Activated T-helper 17 cell treated with anti-CD3 and anti-CD28 coated beads, Interleukin-2, amount 50 U/mL, for 72 hours (primary cell): ENCODE data around the gene C5orf46. TPM values are rescaled to one million over a fixed set of nuclear protein-coding genes. Genes with fewer than 3 reads are reported as not detected.
"Not testable (repeated sequence)": the region's sequence is repeated elsewhere in the genome, so short reads cannot be mapped to it uniquely, and the experiment has no call there.

Experiments used
- ATAC-seq: fragments of 150-1000 bp; cut with Tn5 transposase; replicated peaks from 2 replicates; pipeline ENCODE4 v1.10.0; 2021; ENCODE audit warnings: mild to moderate bottlenecking, moderate library complexity
- H3K27ac Mint-ChIP-seq: one replicate; pipeline ENCODE4 v1.8.0; 2022; ENCODE audit warnings: mixed read lengths
- H3K27me3 Mint-ChIP-seq: one replicate; pipeline ENCODE4 v1.8.0; 2022; ENCODE audit warnings: mixed read lengths
- H3K36me3 Mint-ChIP-seq: one replicate; pipeline ENCODE4 v1.8.0; 2022; ENCODE audit warnings: low read depth, mild to moderate bottlenecking, mixed read lengths
- H3K4me1 Mint-ChIP-seq: one replicate; pipeline ENCODE4 v1.8.0; 2022; ENCODE audit warnings: mixed read lengths
- H3K4me3 Mint-ChIP-seq: one replicate; pipeline ENCODE4 v1.8.0; 2022; ENCODE audit warnings: mild to moderate bottlenecking, mixed read lengths
- H3K9me3 Mint-ChIP-seq: one replicate; pipeline ENCODE4 v1.8.0; 2022; ENCODE audit warnings: mixed read lengths
- total RNA-seq, 2 donors: library from RNA; stranded (reverse); gene quantifications; one replicate each; pipeline ENCODE4 v1.2.3, GENCODE V29; 2022

Gene C5orf46
- total RNA-seq, 2 donors from 2014 or later, result not detected

- no peak within 1 kb of the TSS for H3K4me3 Mint-ChIP-seq
- no peaks in the 10 kb centered on the region for H3K9me3 Mint-ChIP-seq
- H3K27ac Mint-ChIP-seq, result no peak within 1 kb of the TSS
- no peaks in the 10 kb centered on the region for H3K36me3 Mint-ChIP-seq
- no peaks in the 10 kb centered on the region for H3K4me1 Mint-ChIP-seq
- no peak for ATAC-seq
- H3K27me3 Mint-ChIP-seq, result peaks cover 9% of the 10 kb centered on the region
Observed at GRCh38 chr5:147878066-147878759, 28.1 kb downstream of the C5orf46 start, which contains the start of gene SCGB3A2. SCGB3A2 (plus strand) TSS chr5:147878711; CDS start chr5:147878804, 93 bp downstream.

DNA sequence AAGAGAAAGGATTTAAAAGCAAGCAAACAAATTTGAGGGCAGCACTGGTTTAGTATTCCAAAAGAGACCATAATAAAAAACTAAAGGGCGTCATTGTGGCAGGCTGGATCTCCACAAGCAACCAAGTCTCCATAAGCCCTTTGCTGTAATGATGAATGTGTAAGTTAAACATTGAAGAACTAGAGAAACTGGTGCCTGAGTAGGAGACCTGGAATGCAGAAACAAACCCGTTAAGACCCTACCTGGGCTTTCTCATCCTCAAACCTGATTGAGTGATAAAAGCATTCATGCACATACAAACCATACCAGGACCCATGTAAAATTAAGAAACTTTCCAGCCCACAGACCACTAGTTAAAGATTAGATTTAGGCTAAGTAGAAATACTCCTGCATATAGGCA, 29.7 kb downstream of the C5orf46 start:
- H3K36me3 Mint-ChIP-seq, result no peaks in the 10 kb centered on the region
- H3K9me3 Mint-ChIP-seq, result no peaks in the 10 kb centered on the region
- H3K4me3 Mint-ChIP-seq, result no peak overlapping the region
- H3K27ac Mint-ChIP-seq, result no peak overlapping the region
- H3K27me3 Mint-ChIP-seq, result peaks cover 9% of the 10 kb centered on the region
- ATAC-seq, result no peak
- H3K4me1 Mint-ChIP-seq, result no peaks in the 10 kb centered on the region

GRCh38 chr5:147876141-147876540, 30.2 kb downstream of the C5orf46 start:
- Mint-ChIP-seq H3K36me3 (no peaks in the 10 kb centered on the region), H3K9me3 (no peaks in the 10 kb centered on the region), H3K4me3 (no peak overlapping the region), H3K4me1 (no peaks in the 10 kb centered on the region), H3K27me3 (peaks cover 9% of the 10 kb centered on the region), H3K27ac (no peak overlapping the region)
- no peak for ATAC-seq

- Mint-ChIP-seq H3K4me3 (no peak overlapping the region), H3K36me3 (no peaks in the 10 kb centered on the region), H3K4me1 (no peaks in the 10 kb centered on the region), H3K9me3 (no peaks in the 10 kb centered on the region), H3K27ac (no peak overlapping the region), H3K27me3 (peaks cover 5% of the 10 kb centered on the region)
- no peak for ATAC-seq
Observed at GRCh38 chr5:147874910-147875367, 31.4 kb downstream of the C5orf46 start.

DNA sequence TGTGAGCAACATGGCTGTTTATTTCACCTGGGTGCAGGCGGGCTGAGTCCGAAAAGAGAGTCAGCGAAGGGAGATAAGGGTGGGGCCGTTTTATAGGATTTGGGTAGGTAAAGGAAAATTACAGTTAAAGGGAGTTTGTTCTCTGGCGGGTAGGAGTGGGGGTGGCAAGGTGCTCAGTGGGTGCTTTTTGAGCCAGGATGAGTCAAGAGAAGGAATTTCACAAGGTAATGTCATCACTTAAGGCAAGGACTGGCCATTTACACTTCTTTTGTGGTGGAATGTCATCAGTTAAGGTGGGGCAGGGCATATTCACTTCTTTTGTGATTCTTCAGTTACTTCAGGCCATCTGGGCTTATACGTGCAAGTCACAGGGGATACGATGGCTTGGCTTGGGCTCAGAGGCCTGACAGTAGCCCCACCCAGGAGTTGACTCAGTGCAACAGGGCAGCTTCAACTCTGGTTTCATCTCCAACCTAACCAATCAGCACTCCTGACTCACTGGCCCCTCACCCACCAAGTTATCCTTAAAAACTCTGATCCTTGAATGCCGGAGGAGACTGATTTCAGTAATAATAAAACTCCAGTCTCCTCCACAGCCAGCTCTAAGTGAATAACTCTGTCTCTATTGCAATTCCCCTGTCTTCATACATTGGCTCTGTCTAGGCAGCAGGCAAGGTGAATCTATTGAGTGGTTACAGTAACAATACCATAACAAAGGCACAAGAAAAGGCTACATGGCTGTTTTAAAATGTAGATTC, 32.0 kb downstream of the C5orf46 start:
- not testable (repeated sequence) for H3K4me3 Mint-ChIP-seq, H3K9me3 Mint-ChIP-seq, ATAC-seq, H3K27me3 Mint-ChIP-seq, H3K4me1 Mint-ChIP-seq, H3K27ac Mint-ChIP-seq, H3K36me3 Mint-ChIP-seq

- not testable (repeated sequence) for H3K27me3 Mint-ChIP-seq, H3K4me1 Mint-ChIP-seq, H3K9me3 Mint-ChIP-seq, H3K27ac Mint-ChIP-seq, H3K4me3 Mint-ChIP-seq, H3K36me3 Mint-ChIP-seq, ATAC-seq
Observed at GRCh38 chr5:147872744-147873435, 33.4 kb downstream of the C5orf46 start.

- not testable (repeated sequence) for H3K27ac Mint-ChIP-seq, H3K36me3 Mint-ChIP-seq, H3K4me3 Mint-ChIP-seq, H3K27me3 Mint-ChIP-seq, ATAC-seq, H3K9me3 Mint-ChIP-seq, H3K4me1 Mint-ChIP-seq
Observed at GRCh38 chr5:147871980-147872549, 34.3 kb downstream of the C5orf46 start.

DNA sequence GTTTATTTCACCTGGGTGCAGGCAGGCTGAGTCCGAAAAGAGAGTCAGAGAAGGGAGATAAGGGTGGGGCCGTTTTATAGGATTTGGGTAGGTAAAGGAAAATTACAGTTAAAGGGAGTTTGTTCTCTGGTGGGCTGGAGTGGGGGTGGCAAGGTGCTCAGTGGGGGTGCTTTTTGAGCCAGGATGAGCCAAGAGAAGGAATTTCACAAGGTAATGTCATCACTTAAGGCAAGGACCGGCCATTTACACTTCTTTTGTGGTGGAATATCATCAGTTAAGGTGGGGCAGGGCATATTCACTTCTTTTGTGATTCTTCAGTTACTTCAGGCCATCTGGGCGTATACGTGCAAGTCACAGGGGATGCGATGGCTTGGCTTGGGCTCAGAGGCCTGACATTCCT, 36.4 kb downstream of the C5orf46 start:
- H3K27ac Mint-ChIP-seq, ATAC-seq, H3K36me3 Mint-ChIP-seq, H3K9me3 Mint-ChIP-seq, H3K4me1 Mint-ChIP-seq, H3K4me3 Mint-ChIP-seq, H3K27me3 Mint-ChIP-seq: not testable (repeated sequence)

GRCh38 chr5:147869112-147869511, 37.2 kb downstream of the C5orf46 start:
- Mint-ChIP-seq H3K36me3 (no peaks in the 10 kb centered on the region), H3K4me1 (no peaks in the 10 kb centered on the region), H3K9me3 (no peaks in the 10 kb centered on the region), H3K4me3 (no peak overlapping the region), H3K27me3 (peaks cover 4% of the 10 kb centered on the region), H3K27ac (no peak overlapping the region)
- no peak for ATAC-seq

GRCh38 chr5:147863454-147864158, 42.7 kb downstream of the C5orf46 start:
- no peaks in the 10 kb centered on the region for H3K36me3 Mint-ChIP-seq
- H3K27ac Mint-ChIP-seq, result no peak overlapping the region
- no peaks in the 10 kb centered on the region for H3K9me3 Mint-ChIP-seq
- peaks cover 4% of the 10 kb centered on the region for H3K27me3 Mint-ChIP-seq
- no peak for ATAC-seq
- H3K4me3 Mint-ChIP-seq, result no peak overlapping the region
- no peaks in the 10 kb centered on the region for H3K4me1 Mint-ChIP-seq

DNA sequence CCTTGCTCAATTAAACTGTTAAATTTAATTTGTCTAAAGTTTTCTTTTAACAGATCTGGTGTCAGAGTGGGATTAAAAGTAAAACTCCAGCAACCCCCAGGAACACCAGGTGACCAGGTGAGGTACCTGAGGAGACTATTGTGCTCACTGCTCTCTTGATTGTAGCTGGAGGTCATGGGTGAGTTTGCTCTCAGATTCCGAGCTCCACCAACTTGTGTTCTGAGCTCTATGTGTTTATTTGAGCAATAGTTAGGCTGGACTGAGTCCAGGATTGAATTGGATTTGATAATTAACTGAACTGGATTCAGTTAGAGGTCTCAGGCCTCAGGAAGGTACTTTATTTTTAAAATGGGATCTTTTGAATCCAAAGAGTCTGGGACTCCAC, 45.7 kb downstream of the C5orf46 start:
- no peaks in the 10 kb centered on the region for H3K4me1 Mint-ChIP-seq
- H3K36me3 Mint-ChIP-seq, result no peaks in the 10 kb centered on the region
- peaks cover 4% of the 10 kb centered on the region for H3K27me3 Mint-ChIP-seq
- no peak overlapping the region for H3K4me3 Mint-ChIP-seq
- H3K27ac Mint-ChIP-seq, result no peak overlapping the region
- ATAC-seq, result no peak
- no peaks in the 10 kb centered on the region for H3K9me3 Mint-ChIP-seq

DNA sequence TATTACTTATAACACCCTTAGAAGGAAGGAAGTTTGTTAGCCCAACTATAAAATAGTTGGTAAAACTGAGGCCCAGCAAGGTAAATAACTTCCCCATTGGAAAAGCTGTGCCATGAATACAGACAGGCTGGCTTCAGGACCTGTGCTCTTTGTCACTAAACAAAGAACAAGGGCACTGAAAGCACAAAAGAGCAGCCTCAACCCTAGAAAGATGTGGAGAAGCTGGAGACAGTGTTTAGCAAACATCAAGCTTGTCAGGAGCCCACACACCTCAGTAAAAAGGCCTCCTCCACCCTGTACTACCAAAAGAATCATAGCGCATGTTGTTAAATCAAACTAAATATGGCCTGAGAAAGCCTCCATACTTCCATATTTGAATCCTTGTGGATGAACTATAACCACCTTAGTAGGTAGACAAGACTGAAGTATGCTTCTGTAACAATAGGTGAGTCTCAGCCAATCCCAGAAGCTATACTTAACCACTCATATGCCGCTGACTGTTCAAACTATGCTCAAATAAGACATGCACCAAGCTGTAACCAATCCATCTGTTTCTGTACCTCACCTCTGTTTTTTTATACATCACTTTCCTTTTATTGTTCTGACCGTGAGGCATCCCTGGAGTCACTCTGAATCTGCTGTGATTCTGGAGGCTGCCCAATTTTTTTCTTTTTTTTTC, 46.2 kb downstream of the C5orf46 start:
- Mint-ChIP-seq H3K27me3 (peaks cover 8% of the 10 kb centered on the region), H3K27ac (no peak overlapping the region), H3K36me3 (no peaks in the 10 kb centered on the region), H3K4me1 (no peaks in the 10 kb centered on the region), H3K9me3 (no peaks in the 10 kb centered on the region), H3K4me3 (no peak overlapping the region)
- ATAC-seq, result no peak

GRCh38 chr5:147858565-147858964, 47.8 kb downstream of the C5orf46 start:
- no peak for ATAC-seq
- no peaks in the 10 kb centered on the region for H3K4me1 Mint-ChIP-seq
- H3K4me3 Mint-ChIP-seq, result no peak overlapping the region
- no peaks in the 10 kb centered on the region for H3K9me3 Mint-ChIP-seq
- no peak overlapping the region for H3K27ac Mint-ChIP-seq
- peaks cover 6% of the 10 kb centered on the region for H3K27me3 Mint-ChIP-seq
- H3K36me3 Mint-ChIP-seq, result no peaks in the 10 kb centered on the region
